Measurements from ENCODE around the gene ETV3L. TPM values are rescaled to one million over a fixed set of nuclear protein-coding genes. Genes with fewer than 3 reads are reported as not detected.
A peak's percentile ranks its signal among the peaks of the same experiment; 100 is the strongest.

Gene ETV3L
- total RNA-seq, 2 experiments from 2014 or later = not detected

DNA sequence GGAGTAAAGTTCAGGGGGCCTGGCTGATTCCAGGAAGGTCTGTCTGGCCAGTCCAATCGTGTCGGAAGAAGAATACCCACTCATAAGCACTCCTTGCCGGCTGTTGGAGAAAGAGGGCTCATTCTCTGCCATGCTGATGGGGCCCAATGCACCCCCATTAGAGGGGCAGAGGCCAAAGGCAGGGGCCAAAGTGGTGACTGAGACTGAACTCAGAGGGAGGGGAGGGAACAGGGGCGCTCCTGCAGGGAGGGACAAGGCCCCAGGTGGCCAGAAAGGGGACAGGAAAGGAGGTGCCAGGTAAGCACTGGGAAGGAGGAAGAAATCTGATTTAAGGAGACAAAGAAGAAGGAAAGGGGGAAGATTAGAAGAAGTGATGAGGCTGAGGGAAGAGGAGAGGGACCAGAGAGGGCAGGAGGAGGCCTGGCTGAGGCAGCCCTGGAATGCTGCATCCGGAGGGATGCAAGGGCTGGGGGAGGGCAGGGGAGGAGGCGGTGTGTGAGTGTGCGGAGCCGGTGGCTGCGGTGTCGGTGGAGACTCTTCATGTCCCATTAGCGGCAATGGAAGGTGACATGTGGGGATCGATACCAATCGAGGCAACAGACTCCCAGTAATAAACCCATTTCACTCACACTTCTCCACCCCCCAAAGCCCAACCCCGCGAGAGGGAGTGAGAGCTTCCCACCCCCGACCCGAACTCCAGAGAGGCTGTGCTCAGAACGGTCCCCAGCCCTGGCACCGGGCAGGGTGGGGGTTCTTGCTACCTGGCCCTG, 12.0 kb upstream of the ETV3L start:
- Mint-ChIP-seq H3K4me3 (no peak overlapping the region), H3K4me1 (ENCODE audit: low read depth) (peaks cover 2% of the 10 kb centered on the region), H3K36me3 (no peaks in the 10 kb centered on the region), H3K27ac (no peak overlapping the region), H3K27me3 (peaks cover 24% of the 10 kb centered on the region), H3K9me3 (no peaks in the 10 kb centered on the region)
- DNase-seq = no peak
- POLR2A ChIA-PET = no interaction called here
- intact Hi-C loops (cut with micrococcal nuclease) = no loop called here
- CTCF ChIA-PET = interaction anchor here (1.0 to 1.7 kb wide), 2 partner anchors 22 to 44 kb away, joined by 3 to 6 read pairs; no protein-coding TSS in a partner anchor

DNA sequence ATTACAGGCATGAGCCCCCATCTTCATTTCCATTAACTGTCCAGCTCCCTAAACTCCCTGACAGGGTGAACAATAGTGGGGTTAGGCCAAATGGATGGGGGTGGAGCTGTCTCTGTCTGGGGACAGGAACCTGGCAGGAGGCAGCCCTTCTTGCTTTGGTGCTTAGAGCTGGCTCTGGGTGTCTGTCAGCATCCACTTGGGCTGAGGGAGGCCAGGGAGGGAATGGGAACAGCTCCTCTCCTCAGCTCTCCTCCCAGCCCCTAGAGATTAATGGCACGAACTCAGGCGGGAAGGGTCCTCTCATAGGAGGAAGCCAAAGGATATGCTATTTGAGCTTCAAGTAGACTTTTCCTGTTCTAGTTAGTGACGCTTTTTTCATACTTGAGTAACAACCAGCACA, 11.1 kb upstream of the ETV3L start:
- Mint-ChIP-seq H3K4me1 (ENCODE audit: low read depth) (peaks cover 8% of the 10 kb centered on the region), H3K4me3 (no peak overlapping the region), H3K36me3 (no peaks in the 10 kb centered on the region), H3K27me3 (peaks cover 25% of the 10 kb centered on the region), H3K27ac (no peak overlapping the region), H3K9me3 (no peaks in the 10 kb centered on the region)
- intact Hi-C loops (cut with micrococcal nuclease) = no loop called here
- POLR2A ChIA-PET = no interaction called here
- CTCF ChIA-PET = interaction anchor here (1.3 to 2.7 kb wide), 4 partner anchors 11 to 45 kb away, joined by 3 to 17 read pairs (median 6); partner anchors contain the start of gene ETV3L
- DNase-seq = no peak

DNA sequence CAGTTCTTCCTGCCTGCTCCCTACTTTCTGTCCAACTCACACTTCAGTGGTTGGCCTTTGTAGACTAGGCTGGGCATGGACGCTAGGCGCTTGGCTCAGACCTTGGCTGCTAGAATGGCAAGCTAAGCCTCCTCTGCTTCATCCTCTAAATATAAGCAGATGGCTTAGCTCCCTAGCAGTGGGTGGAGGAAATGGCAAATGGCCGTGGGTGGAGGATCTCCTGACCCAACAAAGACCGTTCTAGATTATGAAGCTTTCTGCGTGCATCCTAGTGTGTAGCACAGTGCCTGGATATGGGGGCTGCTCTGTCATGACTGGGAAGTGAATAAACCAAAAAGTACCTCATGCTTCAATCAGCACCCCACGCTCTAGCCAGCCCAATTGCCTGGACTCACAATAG, 10.4 kb upstream of the ETV3L start:
- CTCF ChIA-PET = interaction anchor here (1.3 to 2.7 kb wide), 4 partner anchors 10 to 45 kb away, joined by 3 to 17 read pairs (median 6); partner anchors contain the start of gene ETV3L
- intact Hi-C loops (cut with micrococcal nuclease) = no loop called here
- H3K4me1 Mint-ChIP-seq (ENCODE audit: low read depth) = peaks cover 8% of the 10 kb centered on the region
- H3K9me3 Mint-ChIP-seq = no peaks in the 10 kb centered on the region
- peaks cover 28% of the 10 kb centered on the region for H3K27me3 Mint-ChIP-seq
- no peak for DNase-seq
- POLR2A ChIA-PET = no interaction called here
- H3K4me3 Mint-ChIP-seq = no peak overlapping the region
- H3K27ac Mint-ChIP-seq = no peak overlapping the region
- H3K36me3 Mint-ChIP-seq = no peaks in the 10 kb centered on the region

DNA sequence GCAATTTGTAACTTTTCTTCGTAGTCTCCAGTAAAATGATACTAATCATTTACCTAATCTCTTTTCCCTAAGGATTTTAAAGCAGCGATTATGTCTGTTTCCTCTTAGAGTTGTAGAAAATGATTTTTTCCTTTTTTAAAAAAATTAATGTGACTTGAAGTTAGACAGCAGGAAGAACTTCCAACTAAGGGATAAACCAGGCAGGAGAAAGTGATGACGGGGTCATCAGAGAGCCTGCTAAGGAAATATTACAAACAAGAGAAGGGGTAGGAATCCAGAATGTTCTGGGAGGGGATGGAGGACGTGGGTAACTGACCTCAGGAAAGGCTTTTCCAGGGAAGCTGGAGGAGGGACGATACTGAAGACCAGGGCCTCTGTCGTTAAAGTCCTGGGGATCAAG, 8.8 kb upstream of the ETV3L start:
- H3K27me3 Mint-ChIP-seq = peaks cover 28% of the 10 kb centered on the region
- POLR2A ChIA-PET = no interaction called here
- CTCF ChIA-PET = interaction anchor here (2.7 kb wide), 1 partner anchor 18 kb away, joined by 17 read pairs; no protein-coding TSS in a partner anchor
- intact Hi-C loops (cut with micrococcal nuclease) = loop anchor here (5.0 kb wide), 1 partner anchor 34 kb away; no protein-coding TSS in a partner anchor
- H3K36me3 Mint-ChIP-seq = no peaks in the 10 kb centered on the region
- H3K4me3 Mint-ChIP-seq = no peak overlapping the region
- peaks cover 11% of the 10 kb centered on the region for H3K4me1 Mint-ChIP-seq (ENCODE audit: low read depth)
- no peak overlapping the region for H3K27ac Mint-ChIP-seq
- DNase-seq = no peak
- no peaks in the 10 kb centered on the region for H3K9me3 Mint-ChIP-seq

GRCh38 chr1:157107702-157108101, 8.1 kb upstream of the ETV3L start:
- peaks cover 28% of the 10 kb centered on the region for H3K27me3 Mint-ChIP-seq
- no peaks in the 10 kb centered on the region for H3K9me3 Mint-ChIP-seq
- ChIA-PET POLR2A (no interaction called here), CTCF (no interaction called here)
- H3K36me3 Mint-ChIP-seq = no peaks in the 10 kb centered on the region
- no peak overlapping the region for H3K27ac Mint-ChIP-seq
- H3K4me3 Mint-ChIP-seq = no peak overlapping the region
- DNase-seq = no peak
- intact Hi-C loops (cut with micrococcal nuclease) = loop anchor here (5.0 kb wide), 1 partner anchor 35 kb away; no protein-coding TSS in a partner anchor
- peaks cover 11% of the 10 kb centered on the region for H3K4me1 Mint-ChIP-seq (ENCODE audit: low read depth)

DNA sequence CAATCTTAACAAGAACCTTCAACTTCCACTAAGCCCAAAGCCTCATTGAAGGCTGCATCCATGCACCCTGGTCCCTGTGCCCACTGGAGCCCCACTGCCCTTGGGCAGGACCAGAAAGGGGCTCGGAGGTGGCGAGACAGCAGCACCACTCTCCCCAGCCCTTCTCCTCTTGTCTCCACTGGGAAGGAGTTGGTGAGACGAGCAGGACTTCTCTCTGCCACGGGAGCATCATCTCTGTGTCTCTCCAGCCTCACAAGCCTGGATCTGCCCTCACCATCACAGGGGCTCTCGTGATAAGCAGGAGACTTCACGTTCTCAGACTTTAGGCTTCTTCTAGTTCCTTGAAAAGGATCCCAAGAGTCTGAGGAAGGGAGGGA, 7.2 kb upstream of the ETV3L start:
- no peak overlapping the region for H3K4me3 Mint-ChIP-seq
- H3K9me3 Mint-ChIP-seq = no peaks in the 10 kb centered on the region
- no peak overlapping the region for H3K27ac Mint-ChIP-seq
- peaks cover 11% of the 10 kb centered on the region for H3K4me1 Mint-ChIP-seq (ENCODE audit: low read depth)
- no peaks in the 10 kb centered on the region for H3K36me3 Mint-ChIP-seq
- peaks cover 26% of the 10 kb centered on the region for H3K27me3 Mint-ChIP-seq
- POLR2A ChIA-PET = no interaction called here
- intact Hi-C loops (cut with micrococcal nuclease) = loop anchor here (5.0 kb wide), 1 partner anchor 36 kb away; no protein-coding TSS in a partner anchor
- no peak for DNase-seq
- CTCF ChIA-PET = interaction anchor here (1.3 kb wide), 2 partner anchors 16 to 17 kb away, joined by 4 read pairs; no protein-coding TSS in a partner anchor

DNA sequence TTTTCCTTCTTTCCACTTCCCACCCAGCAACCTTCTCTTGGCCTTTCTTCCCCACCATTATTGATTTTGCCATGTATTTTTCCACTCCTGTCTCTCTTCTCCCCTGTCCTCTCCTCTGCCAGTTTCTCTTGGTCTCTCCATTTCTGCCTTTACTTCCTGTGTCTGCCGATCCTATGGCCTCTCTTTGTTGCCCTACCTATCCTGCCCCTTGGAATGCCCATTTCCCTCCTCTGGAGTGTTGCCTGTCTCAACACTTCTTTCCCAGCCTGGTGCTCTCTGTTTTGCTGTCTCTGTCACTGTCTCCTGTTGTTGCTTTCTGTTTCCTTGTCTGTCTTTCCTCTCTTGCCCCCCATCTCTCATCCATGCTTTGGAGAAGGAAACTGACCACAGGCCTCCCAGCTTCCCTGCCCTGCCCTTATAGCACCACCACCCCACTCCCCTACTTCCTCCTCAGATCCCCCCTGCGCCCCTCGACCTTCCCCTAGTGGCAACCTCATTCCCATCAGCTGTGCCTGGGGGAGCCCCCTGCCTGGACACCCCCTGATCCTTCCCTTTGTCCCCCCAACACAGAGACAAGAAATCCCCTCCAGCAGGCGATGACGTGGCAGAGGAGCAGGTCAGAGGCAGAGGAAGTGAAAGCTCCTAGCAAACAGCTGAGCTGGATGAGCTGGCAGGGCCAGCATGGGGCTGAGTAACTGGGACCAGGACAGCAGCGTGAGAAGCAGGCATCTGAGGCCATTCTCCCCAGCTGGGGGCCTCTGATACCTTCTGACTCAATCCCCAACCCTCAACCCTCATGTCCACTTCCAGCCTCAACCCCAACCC, 6.6 kb upstream of the ETV3L start:
- no peaks in the 10 kb centered on the region for H3K9me3 Mint-ChIP-seq
- H3K27me3 Mint-ChIP-seq = peaks cover 26% of the 10 kb centered on the region
- ChIA-PET CTCF (interaction anchor here (1.3 kb wide), 2 partner anchors 15 to 16 kb away, joined by 4 read pairs; no protein-coding TSS in a partner anchor), POLR2A (no interaction called here)
- no peak overlapping the region for H3K27ac Mint-ChIP-seq
- peak; percentile 73 for DNase-seq
- intact Hi-C loops (cut with micrococcal nuclease) = loop anchor here (5.0 kb wide), 1 partner anchor 36 kb away; no protein-coding TSS in a partner anchor
- H3K36me3 Mint-ChIP-seq = no peaks in the 10 kb centered on the region
- no peak overlapping the region for H3K4me3 Mint-ChIP-seq
- peaks cover 11% of the 10 kb centered on the region for H3K4me1 Mint-ChIP-seq (ENCODE audit: low read depth)

- CTCF ChIA-PET = interaction anchor here (1.3 to 4.0 kb wide), 3 partner anchors 15 to 50 kb away, joined by 4 to 22 read pairs (median 12); no protein-coding TSS in a partner anchor
- intact Hi-C loops (cut with micrococcal nuclease) = loop anchor here (5.0 kb wide), 1 partner anchor 37 kb away; no protein-coding TSS in a partner anchor
- no peaks in the 10 kb centered on the region for H3K9me3 Mint-ChIP-seq
These were observed 5.8 kb upstream of the ETV3L start for GRCh38 chr1:157105298-157105987.

GRCh38 chr1:157104598-157105293, 5.1 kb upstream of the ETV3L start:
- Mint-ChIP-seq H3K36me3 (no peaks in the 10 kb centered on the region), H3K27ac (no peak overlapping the region), H3K27me3 (peaks cover 23% of the 10 kb centered on the region), H3K4me1 (ENCODE audit: low read depth) (peaks cover 11% of the 10 kb centered on the region), H3K4me3 (no peak overlapping the region), H3K9me3 (no peaks in the 10 kb centered on the region)
- ChIA-PET CTCF (interaction anchor here (2.1 to 4.0 kb wide), 2 partner anchors 14 to 51 kb away, joined by 12 to 22 read pairs; no protein-coding TSS in a partner anchor), POLR2A (interaction anchor here (0.7 kb wide), 1 partner anchor 22 kb away, joined by 3 read pairs; no protein-coding TSS in a partner anchor)
- no peak for DNase-seq
- intact Hi-C loops (cut with micrococcal nuclease) = loop anchor here (5.0 kb wide), 1 partner anchor 38 kb away; no protein-coding TSS in a partner anchor

More at GRCh38 chr1:157105298-157105987, 5.8 kb upstream of the ETV3L start:
- DNase-seq = no peak
- H3K4me1 Mint-ChIP-seq (ENCODE audit: low read depth) = peaks cover 11% of the 10 kb centered on the region
- H3K27me3 Mint-ChIP-seq = peaks cover 23% of the 10 kb centered on the region
- H3K4me3 Mint-ChIP-seq = no peak overlapping the region
- POLR2A ChIA-PET = interaction anchor here (0.7 kb wide), 1 partner anchor 23 kb away, joined by 3 read pairs; no protein-coding TSS in a partner anchor
- H3K27ac Mint-ChIP-seq = no peak overlapping the region
- H3K36me3 Mint-ChIP-seq = no peaks in the 10 kb centered on the region

DNA sequence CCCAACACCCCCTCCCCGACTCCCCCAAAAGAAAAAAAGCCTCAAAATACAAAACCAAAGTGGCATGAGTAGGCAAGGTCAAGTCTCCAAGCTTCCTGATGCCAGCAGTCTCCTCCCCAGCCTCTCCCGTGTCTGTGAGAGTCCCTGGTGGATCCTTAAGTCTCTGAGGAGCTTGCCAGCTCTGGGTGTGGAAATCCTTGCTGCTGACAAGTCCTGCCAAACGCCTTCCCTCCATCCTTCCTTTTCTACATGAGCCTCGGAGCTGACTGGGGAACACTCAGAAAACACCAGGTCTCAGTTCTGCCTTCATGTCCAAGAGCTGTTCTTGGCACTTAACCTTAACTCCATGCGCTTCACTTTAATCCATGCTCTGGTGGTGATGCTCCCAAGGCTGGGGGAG, 3.7 kb upstream of the ETV3L start:
- peaks cover 18% of the 10 kb centered on the region for H3K27me3 Mint-ChIP-seq
- no peak overlapping the region for H3K27ac Mint-ChIP-seq
- peaks cover 17% of the 10 kb centered on the region for H3K4me1 Mint-ChIP-seq (ENCODE audit: low read depth)
- no peak overlapping the region for H3K4me3 Mint-ChIP-seq
- ChIA-PET POLR2A (no interaction called here), CTCF (interaction anchor here (3.3 to 4.0 kb wide), 2 partner anchors 13 to 53 kb away, joined by 17 to 22 read pairs; no protein-coding TSS in a partner anchor)
- intact Hi-C loops (cut with micrococcal nuclease) = no loop called here
- H3K36me3 Mint-ChIP-seq = no peaks in the 10 kb centered on the region
- DNase-seq = no peak
- H3K9me3 Mint-ChIP-seq = no peaks in the 10 kb centered on the region

DNA sequence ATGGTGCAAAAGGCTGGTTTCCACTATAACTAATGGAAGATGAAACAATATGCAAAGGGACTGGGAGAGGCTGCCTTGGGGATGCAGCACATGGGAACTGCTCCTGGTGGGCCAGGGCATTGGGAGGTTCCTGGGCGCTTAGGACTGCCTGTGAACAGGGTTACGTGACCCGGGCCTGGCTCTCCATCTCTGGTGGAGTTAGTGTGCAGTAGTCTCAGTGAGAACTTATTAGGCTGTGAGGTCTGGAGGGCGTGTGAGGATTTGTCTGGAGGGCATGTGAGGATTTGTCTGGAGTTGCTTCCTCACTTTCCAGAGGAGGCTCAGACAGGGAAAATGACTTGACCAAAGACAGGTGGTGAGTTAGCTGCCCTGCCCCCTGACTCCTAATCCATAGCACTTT, 1.5 kb upstream of the ETV3L start:
- no peak for DNase-seq
- ChIA-PET CTCF (interaction anchor here (3.3 to 4.0 kb wide), 2 partner anchors 11 to 55 kb away, joined by 17 to 22 read pairs; no protein-coding TSS in a partner anchor), POLR2A (no interaction called here)
- Mint-ChIP-seq H3K4me3 (no peak overlapping the region), H3K4me1 (ENCODE audit: low read depth) (peaks cover 11% of the 10 kb centered on the region), H3K9me3 (no peaks in the 10 kb centered on the region), H3K27ac (no peak overlapping the region), H3K36me3 (no peaks in the 10 kb centered on the region), H3K27me3 (peaks cover 4% of the 10 kb centered on the region)
- intact Hi-C loops (cut with micrococcal nuclease) = no loop called here

All from activated CD4-positive, alpha-beta memory T cell treated with anti-CD3 and anti-CD28 coated beads for 36 hours (primary cell).